ENCODE data around the gene SYNRG. TPM values are rescaled to one million over a fixed set of nuclear protein-coding genes. Genes with fewer than 3 reads are reported as not detected.
A peak's percentile ranks its signal among the peaks of the same experiment; 100 is the strongest.

Gene SYNRG
- total and polyA plus RNA-seq, 8 donors, result 37.1 to 48.4 (median 42.1) TPM

- TF ChIP-seq CTCF (IDR thresholded peaks at IDR 0.05), result no peak
- Histone ChIP-seq H3K4me1 (no peaks in the 10 kb centered on the region), H3K9me3 (no peaks in the 10 kb centered on the region), H3K36me3 (peaks cover 0 to 89% of the 10 kb centered on the region in 2 donors), H3K27ac (no peak overlapping the region), H3K4me3 (no peak overlapping the region), H3K27me3 (no peaks in the 10 kb centered on the region)
- DNase-seq, result no peak
- ATAC-seq, result no peak
- intact Hi-C loops (cut with DNase I), result no loop called here
These were observed 32.9 kb downstream of the SYNRG start for GRCh38 chr17:37576281-37576680.

- no peaks in the 10 kb centered on the region for H3K4me1 ChIP-seq
- no peak overlapping the region for H3K27ac ChIP-seq
- H3K9me3 ChIP-seq, result no peaks in the 10 kb centered on the region
- intact Hi-C loops (cut with DNase I), result no loop called here
- ATAC-seq, result no peak
- no peak for TF ChIP-seq CTCF (IDR thresholded peaks at IDR 0.05)
- H3K4me3 ChIP-seq, result no peak overlapping the region
- H3K36me3 ChIP-seq, result peaks cover 0 to 90% of the 10 kb centered on the region in 2 donors
- no peak for DNase-seq
- H3K27me3 ChIP-seq, result no peaks in the 10 kb centered on the region
These were observed 34.8 kb downstream of the SYNRG start for GRCh38 chr17:37574427-37574826.

GRCh38 chr17:37571674-37572073, 37.5 kb downstream of the SYNRG start:
- Histone ChIP-seq H3K4me1 (no peaks in the 10 kb centered on the region), H3K36me3 (peaks cover 0 to 95% of the 10 kb centered on the region in 2 donors), H3K27ac (no peak overlapping the region), H3K9me3 (no peaks in the 10 kb centered on the region), H3K27me3 (no peaks in the 10 kb centered on the region), H3K4me3 (no peak overlapping the region)
- ATAC-seq, result no peak
- TF ChIP-seq CTCF (IDR thresholded peaks at IDR 0.05), result no peak
- intact Hi-C loops (cut with DNase I), result no loop called here
- no peak for DNase-seq

- H3K27me3 ChIP-seq, result no peaks in the 10 kb centered on the region
- no peaks in the 10 kb centered on the region for H3K9me3 ChIP-seq
- ATAC-seq (peak; percentile 95), DNase-seq (peak in 2 of 4 donors; percentile 12 to 40)
- H3K4me1 ChIP-seq, result no peaks in the 10 kb centered on the region
- H3K4me3 ChIP-seq, result no peak overlapping the region
- H3K36me3 ChIP-seq, result peaks cover 0 to 90% of the 10 kb centered on the region in 2 donors
- intact Hi-C loops (cut with DNase I), result no loop called here
- H3K27ac ChIP-seq, result no peak overlapping the region
- TF ChIP-seq CTCF (IDR thresholded peaks at IDR 0.05), result peak; percentile 16 to 19
These were observed 38.6 kb downstream of the SYNRG start for GRCh38 chr17:37570527-37571093.

GRCh38 chr17:37568350-37569053, 40.7 kb downstream of the SYNRG start:
- no peak for ATAC-seq
- no peaks in the 10 kb centered on the region for H3K27me3 ChIP-seq
- peaks cover 0 to 86% of the 10 kb centered on the region in 2 donors for H3K36me3 ChIP-seq
- H3K27ac ChIP-seq, result no peak overlapping the region
- intact Hi-C loops (cut with DNase I), result no loop called here
- DNase-seq, result no peak
- H3K9me3 ChIP-seq, result no peaks in the 10 kb centered on the region
- no peak for TF ChIP-seq CTCF (IDR thresholded peaks at IDR 0.05)
- no peaks in the 10 kb centered on the region for H3K4me1 ChIP-seq
- no peak overlapping the region for H3K4me3 ChIP-seq

Measured in left lung (tissue), 10 donors.